H1 (cell line): ENCODE measurements around the gene RASGRP4. TPM values are rescaled to one million over a fixed set of nuclear protein-coding genes. Genes with fewer than 3 reads are reported as not detected.

Experiments used
- CTCF ChIA-PET: fragments of 300-600 bp; sonication (Branson Sonifier 250); formaldehyde crosslinking; loops from one replicate; lab custom pipeline; 2021; ENCODE audit not compliant: partially characterized antibody; lab: Charles Lee
- POLR2A ChIA-PET: fragments of 300-600 bp; sonication (Branson Sonifier 250); formaldehyde crosslinking; loops from one replicate; lab custom pipeline; 2021; ENCODE audit warnings: inconsistent platforms; ENCODE audit not compliant: partially characterized antibody; lab: Charles Lee
- DNase-seq, 2 experiments: peaks; one replicate each; pipeline versions ENCODE4 v3.0.0 to v3.0.0-alpha.2; 2010 to 2022; ENCODE audit warnings: low spot score in 2 of 2, low read depth in 1 of 2, mixed read lengths in 1 of 2
- FAIRE-seq: peaks from 2 replicates; lab custom pipeline; 2011; peaks lifted over from hg19 to GRCh38; lab: Jason Lieb, UNC
- H2AFZ ChIP-seq: 2 replicates; pipeline ENCODE4 v1.8.1; 2012; ENCODE audit warnings: low read length, inconsistent platforms
- H2AK5ac ChIP-seq: 2 replicates; pipeline ENCODE4 v1.6.1; 2013; ENCODE audit warnings: low read depth, low read length
- H2BK120ac ChIP-seq: replicated peaks from 2 replicates; pipeline ENCODE3; 2013; ENCODE audit warnings: low read depth, low read length, inconsistent platforms
- H2BK12ac ChIP-seq: 2 replicates; pipeline ENCODE4 v1.6.1; 2013; ENCODE audit warnings: low read depth, low read length
- H2BK15ac ChIP-seq: 2 replicates; pipeline ENCODE4 v1.6.1; 2013; ENCODE audit warnings: low read length
- H2BK20ac ChIP-seq: 2 replicates; pipeline ENCODE4 v1.6.1; 2013; ENCODE audit warnings: low read length
- H2BK5ac ChIP-seq: 2 replicates; pipeline ENCODE4 v1.6.1; 2013; ENCODE audit warnings: low read depth, low read length
- H3K14ac ChIP-seq: 2 replicates; pipeline ENCODE4 v1.6.1; 2013; ENCODE audit warnings: inconsistent platforms; ENCODE audit not compliant: insufficient read length
- H3K18ac ChIP-seq: 2 replicates; pipeline ENCODE4 v1.6.1; 2013; ENCODE audit warnings: low read length; ENCODE audit errors: extremely low read depth
- H3K23ac ChIP-seq: 2 replicates; pipeline ENCODE4 v1.6.1; 2013; ENCODE audit warnings: inconsistent platforms; ENCODE audit not compliant: insufficient read length
- H3K23me2 ChIP-seq: 2 replicates; pipeline ENCODE4 v1.6.1; 2013; ENCODE audit warnings: low read depth, low read length
- H3K27ac ChIP-seq: 2 replicates; pipeline ENCODE4 v1.6.1; 2011; ENCODE audit warnings: low read depth, low read length, inconsistent platforms
- H3K27me3 ChIP-seq, 4 experiments: replicated peaks in 1 of 4; 1 replicate in 1 of 4; 2 replicates in 3 of 4; pipeline versions ENCODE4 v1.6.1 to v1.8.1; 2011 to 2013; ENCODE audit warnings: low read length in 3 of 4, mild to moderate bottlenecking in 3 of 4, inconsistent platforms in 2 of 4, mixed read lengths in 2 of 4, moderate library complexity in 1 of 4; ENCODE audit not compliant: control insufficient read depth in 3 of 4, insufficient read depth in 3 of 4; ENCODE audit errors: extremely low read depth in 1 of 4
- H3K36me3 ChIP-seq, 4 experiments: 2 replicates each; pipeline versions ENCODE4 v1.6.1 to v1.8.1; 2011 to 2013; ENCODE audit warnings: mild to moderate bottlenecking in 4 of 4, low read length in 3 of 4, moderate library complexity in 2 of 4, control low read depth in 1 of 4, inconsistent platforms in 1 of 4; ENCODE audit not compliant: insufficient read depth in 4 of 4, control insufficient read depth in 2 of 4
- H3K4ac ChIP-seq: replicated peaks from 2 replicates; pipeline ENCODE3; 2013; ENCODE audit warnings: low read length, low read depth, mixed read lengths, inconsistent platforms; ENCODE audit not compliant: insufficient read length
- H3K4me1 ChIP-seq, 4 experiments: replicated peaks in 1 of 4; 1 replicate in 1 of 4; 2 replicates in 3 of 4; pipeline versions ENCODE4 v1.6.1 to v1.8.1; 2011 to 2013; ENCODE audit warnings: low read length in 3 of 4, inconsistent platforms in 2 of 4, mixed read lengths in 1 of 4; ENCODE audit not compliant: insufficient read depth in 4 of 4, control insufficient read depth in 3 of 4
- H3K4me2 ChIP-seq, 2 experiments: 2 replicates each; pipeline versions ENCODE4 v1.6.1 to v1.8.1; 2011 to 2013; ENCODE audit warnings: low read depth in 2 of 2, low read length in 2 of 2, control low read depth in 1 of 2, inconsistent platforms in 1 of 2, mild to moderate bottlenecking in 1 of 2; ENCODE audit not compliant: insufficient read depth in 1 of 2
- H3K4me3 ChIP-seq, 4 experiments: fragments of 200-600, 300-600 bp in 1 of 4; sonication (generic), shearing (Covaris generic), sonication (Bioruptor Twin) in 1 of 4; 2 replicates each; pipeline versions ENCODE4 v1.5.1 to v1.8.1; 2011 to 2016; ENCODE audit warnings: low read length in 4 of 4, low read depth in 3 of 4, control low read depth in 2 of 4, inconsistent platforms in 2 of 4, mild to moderate bottlenecking in 2 of 4, mixed read lengths in 1 of 4, moderate library complexity in 1 of 4; ENCODE audit not compliant: insufficient read depth in 2 of 4; ENCODE audit errors: extremely low read depth in 1 of 4
- H3K56ac ChIP-seq: replicated peaks from 2 replicates; pipeline ENCODE3; 2013; ENCODE audit warnings: low read depth, mild to moderate bottlenecking, mixed read lengths, low read length, inconsistent platforms; ENCODE audit not compliant: insufficient read length
- H3K79me1 ChIP-seq: 2 replicates; pipeline ENCODE4 v1.6.1; 2013; ENCODE audit warnings: low read depth, low read length, control low read depth
- H3K79me2 ChIP-seq, 2 experiments: 2 replicates each; pipeline versions ENCODE4 v1.6.1 to v1.8.1; 2012 to 2013; ENCODE audit warnings: low read length in 2 of 2, mild to moderate bottlenecking in 2 of 2, inconsistent platforms in 1 of 2; ENCODE audit not compliant: insufficient read depth in 2 of 2, control insufficient read depth in 1 of 2
- H3K9ac ChIP-seq, 4 experiments: replicated peaks in 1 of 4; 1 replicate in 1 of 4; 2 replicates in 3 of 4; pipeline versions ENCODE4 v1.6.1 to v1.8.1; 2011 to 2013; ENCODE audit warnings: low read depth in 3 of 4, low read length in 3 of 4, control low read depth in 2 of 4, mild to moderate bottlenecking in 2 of 4, moderate library complexity in 2 of 4, inconsistent platforms in 1 of 4; ENCODE audit errors: extremely low read depth in 1 of 4
- H3K9me3 ChIP-seq, 2 experiments: 2 replicates each; pipeline versions ENCODE4 v1.6.1 to v1.8.1; 2012 to 2013; ENCODE audit warnings: mild to moderate bottlenecking in 2 of 2, moderate library complexity in 2 of 2, control low read depth in 1 of 2, inconsistent platforms in 1 of 2, low read depth in 1 of 2, low read length in 1 of 2, mixed read lengths in 1 of 2; ENCODE audit not compliant: insufficient read depth in 2 of 2
- H4K20me1 ChIP-seq, 2 experiments: replicated peaks in 1 of 2; 2 replicates each; pipeline versions ENCODE3 to v1.8.1; 2011 to 2013; ENCODE audit warnings: inconsistent platforms in 2 of 2, low read length in 2 of 2, mild to moderate bottlenecking in 1 of 2; ENCODE audit not compliant: insufficient read depth in 2 of 2, control insufficient read depth in 1 of 2
- H4K5ac ChIP-seq: 2 replicates; pipeline ENCODE4 v1.6.1; 2013; ENCODE audit warnings: low read length, low read depth, mixed read lengths, inconsistent platforms; ENCODE audit not compliant: insufficient read length
- H4K8ac ChIP-seq: 2 replicates; pipeline ENCODE4 v1.8.0; 2013; ENCODE audit warnings: mild to moderate bottlenecking, moderate library complexity, low read length, inconsistent platforms; ENCODE audit not compliant: insufficient read depth; ENCODE audit errors: extremely low read depth
- H4K91ac ChIP-seq: replicated peaks from 2 replicates; pipeline ENCODE3; 2013; ENCODE audit warnings: low read length, mixed read lengths, inconsistent platforms; ENCODE audit not compliant: insufficient read length
- BACH1 ChIP-seq: IDR thresholded peaks from 2 replicates; pipeline ENCODE4 v1.6.1; 2012; ENCODE audit warnings: low read length, improper control_type of control experiment
- CBX8 ChIP-seq: fragments of 300-800, 300-1000 bp; sonication (generic); IDR thresholded peaks from 2 replicates; pipeline ENCODE4 v1.7.1; 2016; ENCODE audit warnings: low read depth, low read length, borderline replicate concordance
- CTBP2 ChIP-seq: IDR thresholded peaks from 2 replicates; pipeline ENCODE4 v1.7.0; 2011; ENCODE audit warnings: borderline replicate concordance, mild to moderate bottlenecking, moderate library complexity, mixed read lengths, low read length; ENCODE audit not compliant: insufficient read depth, insufficient read length
- CTCF ChIP-seq, 3 experiments: IDR thresholded peaks; 1 replicate in 2 of 3; 2 replicates in 1 of 3; pipeline versions ENCODE4 v1.5.1 to v1.6.1; 2011; ENCODE audit warnings: low read length in 3 of 3, mild to moderate bottlenecking in 3 of 3, inconsistent platforms in 2 of 3, low read depth in 1 of 3, moderate library complexity in 1 of 3; ENCODE audit not compliant: insufficient read depth in 1 of 3; ENCODE audit errors: control extremely low read depth in 1 of 3
- RBBP5 ChIP-seq: IDR thresholded peaks from 2 replicates; pipeline ENCODE4 v1.7.1; 2012; ENCODE audit warnings: low read depth, mild to moderate bottlenecking, inconsistent platforms, low read length, moderate library complexity, borderline replicate concordance
- SUZ12 ChIP-seq: fragments of 200-600 bp; sonication (generic); IDR thresholded peaks from 2 replicates; pipeline ENCODE4 v1.6.1; 2012; ENCODE audit warnings: mild to moderate bottlenecking, inconsistent platforms, low read length, moderate library complexity, mixed read lengths
- WGBS, 2 experiments: shearing (Covaris generic) in 1 of 2; methylation state at CpG; one replicate each; pipeline versions ENCODE4 v1.1.6 to v1.1.7; 2013 to 2015; ENCODE audit warnings: low lambda C conversion rate in 2 of 2, mixed read lengths in 2 of 2, inconsistent platforms in 1 of 2, low coverage in 1 of 2, missing lambda C conversion rate in 1 of 2; ENCODE audit not compliant: insufficient replicate concordance in 2 of 2, insufficient coverage in 1 of 2, insufficient read length in 1 of 2; ENCODE audit errors: extremely low coverage in 1 of 2, missing lambda C conversion rate in 1 of 2; 5-methylcytosine and 5-hydroxymethylcytosine counted together
- polyA plus RNA-seq, 7 experiments: library from polyadenylated mRNA; depleted of rRNA in 3 of 7; stranded (reverse) in 5 of 7; unstranded in 2 of 7; fragments of >200 nt in 5 of 7; fragments of 200-250 nt in 2 of 7; gene quantifications; 1 replicate in 5 of 7; 2 replicates in 1 of 7; 4 replicates in 1 of 7; pipeline versions ENCODE4 v1.2.1 to v1.2.3, GENCODE V29; 2011 to 2013; ENCODE audit warnings: missing spikeins in 2 of 7, mixed read lengths in 2 of 7
- total RNA-seq: library from RNA; stranded (reverse); fragmentation: NEBNext Ultra II Directional; extraction: Animal tissue kit (Norgen Biotek cat#: 25700); gene quantifications from 2 replicates; pipeline ENCODE4 v1.2.1, GENCODE V29; 2021

Gene RASGRP4
- total and polyA plus RNA-seq, 2 of the 8 experiments (the other 6 are each of a cell fraction or from before 2014, with no cell fraction given), result 1.9 to 3.1 TPM

DNA sequence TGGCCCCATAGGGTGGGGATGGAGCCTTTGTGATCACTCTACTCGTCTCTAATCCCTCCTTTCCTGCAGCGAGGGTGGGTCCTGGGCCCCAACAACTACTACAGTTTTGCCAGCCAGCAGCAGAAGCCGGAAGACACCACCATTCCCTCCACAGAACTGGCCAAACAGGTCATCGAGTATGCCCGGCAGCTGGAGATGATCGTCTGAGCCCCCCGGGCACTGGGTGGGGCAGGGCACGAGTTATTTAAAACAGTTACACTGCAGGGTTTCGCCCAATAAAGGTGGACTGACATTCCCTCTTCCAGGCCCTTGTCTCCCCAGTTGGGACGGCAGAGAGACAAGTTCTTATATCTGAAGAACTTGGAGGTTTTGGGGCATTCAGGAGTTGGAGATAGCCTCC, 42.8 kb downstream of the RASGRP4 start:
- no peak overlapping the region for H3K4ac ChIP-seq
- no peak overlapping the region for H3K14ac ChIP-seq
- H2BK120ac ChIP-seq, result no peak overlapping the region
- H3K18ac ChIP-seq, result no peak overlapping the region
- no peak overlapping the region for H2BK12ac ChIP-seq
- no peak overlapping the region for H2AFZ ChIP-seq
- no peak overlapping the region for H2BK20ac ChIP-seq
- H2BK15ac ChIP-seq, result no peak overlapping the region
- no peak overlapping the region for H3K9ac ChIP-seq
- no peak overlapping the region for H4K8ac ChIP-seq
- no peaks in the 10 kb centered on the region for H3K79me2 ChIP-seq
- no peaks in the 10 kb centered on the region for H3K79me1 ChIP-seq
- H2AK5ac ChIP-seq, result no peak overlapping the region
- no peak overlapping the region for H4K91ac ChIP-seq
- H3K23ac ChIP-seq, result no peak overlapping the region
- no peaks in the 10 kb centered on the region for H3K9me3 ChIP-seq
- WGBS, 2 experiments, result 88% methylated on average over 10 of the region's 10 CpGs; no CpG with 5 or more reads in 1 of the 2 experiments
- DNase-seq, result no peak
- TF ChIP-seq BACH1, result no peak
- TF ChIP-seq CBX8, result no peak
- no peak for TF ChIP-seq RBBP5
- no peak for TF ChIP-seq SUZ12
- no peak for TF ChIP-seq CTBP2
- no peak for TF ChIP-seq CTCF (IDR thresholded peaks at IDR 0.05; ENCODE audit: control extremely low read depth in 1 of 3, insufficient read depth in 1 of 3, low read depth in 1 of 3, low read length in 3 of 3)
- H4K5ac ChIP-seq, result no peak overlapping the region
- peaks cover 14 to 26% (median 23%) of the 10 kb centered on the region in 4 experiments; a peak in 7 of 8 replicates for H3K36me3 ChIP-seq
- H2BK5ac ChIP-seq, result no peak overlapping the region
- H3K23me2 ChIP-seq, result peaks cover 4% of the 10 kb centered on the region
- no peak overlapping the region for H3K56ac ChIP-seq
- ChIA-PET CTCF (interaction anchor here (1.7 kb wide), 1 partner anchor 149 kb away, joined by 3 read pairs; no protein-coding TSS in a partner anchor), POLR2A (interaction anchor here (1.6 kb wide), 1 partner anchor 8 kb away, joined by 10 read pairs; the partner anchor contains the start of gene PSMD8)
- H3K4me2 ChIP-seq, result no peak overlapping the region
- no peak for FAIRE-seq
- no peaks in the 10 kb centered on the region for H3K27me3 ChIP-seq
- peaks cover 3 to 16% (median 6%) of the 10 kb centered on the region in 4 experiments; a peak in 6 of 7 replicates for H3K4me1 ChIP-seq
- no peak overlapping the region for H3K4me3 ChIP-seq
- H4K20me1 ChIP-seq, result peaks cover 3 to 19% of the 10 kb centered on the region in 2 experiments
- no peak overlapping the region for H3K27ac ChIP-seq
